ENCODE measurements around the gene FBXO10.

Gene FBXO10

DNA sequence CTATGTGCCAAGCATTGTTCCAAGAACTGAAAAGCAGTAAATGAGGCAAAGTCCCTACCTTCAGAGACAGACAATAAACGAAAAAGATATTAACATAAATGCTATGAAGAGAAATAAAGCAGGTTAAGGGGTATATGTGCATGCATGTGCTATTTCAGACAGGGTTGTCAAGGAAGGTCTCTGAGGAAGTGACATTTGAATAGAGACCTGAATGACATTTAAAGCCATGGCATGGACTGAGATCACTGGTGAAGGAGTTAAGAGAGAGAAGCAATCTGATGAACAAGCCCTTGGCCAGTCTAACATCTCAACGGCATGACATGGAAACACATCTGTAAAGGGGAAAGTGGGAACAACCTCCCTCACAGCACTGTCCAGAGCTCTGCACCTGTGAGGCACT lies 14.5 kb downstream of the FBXO10 start:
- no peak overlapping the region for H3K27ac Mint-ChIP-seq
- peaks cover 7% of the 10 kb centered on the region for H3K27me3 Mint-ChIP-seq (ENCODE audit: low read depth, poor library complexity)
- peaks cover 35% of the 10 kb centered on the region for H3K9me3 Mint-ChIP-seq
- H3K4me3 Mint-ChIP-seq = no peak overlapping the region
- DNase-seq = no peak
- H3K4me1 Mint-ChIP-seq = no peaks in the 10 kb centered on the region
- H3K36me3 Mint-ChIP-seq (ENCODE audit: low read depth) = peaks cover 89% of the 10 kb centered on the region
- TF ChIP-seq, protein P1, sequence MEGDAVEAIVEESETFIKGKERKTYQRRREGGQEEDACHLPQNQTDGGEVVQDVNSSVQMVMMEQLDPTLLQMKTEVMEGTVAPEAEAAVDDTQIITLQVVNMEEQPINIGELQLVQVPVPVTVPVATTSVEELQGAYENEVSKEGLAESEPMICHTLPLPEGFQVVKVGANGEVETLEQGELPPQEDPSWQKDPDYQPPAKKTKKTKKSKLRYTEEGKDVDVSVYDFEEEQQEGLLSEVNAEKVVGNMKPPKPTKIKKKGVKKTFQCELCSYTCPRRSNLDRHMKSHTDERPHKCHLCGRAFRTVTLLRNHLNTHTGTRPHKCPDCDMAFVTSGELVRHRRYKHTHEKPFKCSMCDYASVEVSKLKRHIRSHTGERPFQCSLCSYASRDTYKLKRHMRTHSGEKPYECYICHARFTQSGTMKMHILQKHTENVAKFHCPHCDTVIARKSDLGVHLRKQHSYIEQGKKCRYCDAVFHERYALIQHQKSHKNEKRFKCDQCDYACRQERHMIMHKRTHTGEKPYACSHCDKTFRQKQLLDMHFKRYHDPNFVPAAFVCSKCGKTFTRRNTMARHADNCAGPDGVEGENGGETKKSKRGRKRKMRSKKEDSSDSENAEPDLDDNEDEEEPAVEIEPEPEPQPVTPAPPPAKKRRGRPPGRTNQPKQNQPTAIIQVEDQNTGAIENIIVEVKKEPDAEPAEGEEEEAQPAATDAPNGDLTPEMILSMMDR (IDR thresholded peaks at IDR 0.05) = no peak

DNA sequence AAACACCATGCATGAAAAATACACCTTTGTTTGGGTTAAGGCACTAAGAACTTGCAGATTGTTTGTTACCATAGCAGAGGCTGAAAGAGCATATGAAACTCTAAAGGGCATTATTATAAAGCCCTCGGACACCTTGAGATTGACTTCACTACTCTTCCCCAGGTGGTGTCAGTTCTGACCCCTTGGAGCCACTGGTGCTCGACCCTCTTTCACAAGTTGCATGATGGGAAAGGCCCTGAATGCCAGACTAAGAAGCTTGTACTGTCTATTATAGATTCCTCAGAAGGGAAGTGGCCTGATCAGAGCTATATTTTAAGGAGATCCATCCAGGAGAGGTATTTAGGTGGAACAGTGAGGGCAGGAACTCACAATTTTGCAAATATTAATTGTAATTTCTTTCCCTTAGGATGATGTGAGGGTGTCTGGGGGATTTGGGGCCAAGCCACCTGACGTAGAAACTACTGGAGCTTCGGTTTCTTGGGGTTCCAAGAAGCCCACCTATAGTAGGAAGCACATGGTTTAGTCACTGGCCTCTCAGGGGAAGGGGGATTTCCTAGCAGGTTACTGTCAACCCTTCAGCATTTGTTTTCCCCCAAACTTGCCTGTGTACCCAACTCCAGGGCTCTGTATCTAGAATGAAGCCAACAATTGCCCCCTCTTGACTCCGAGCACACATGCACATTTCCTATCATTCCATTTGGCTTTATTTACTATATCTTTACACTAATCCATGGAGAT lies 16.2 kb downstream of the FBXO10 start:
- Mint-ChIP-seq H3K4me1 (no peaks in the 10 kb centered on the region), H3K36me3 (ENCODE audit: low read depth) (peaks cover 92% of the 10 kb centered on the region), H3K9me3 (peaks cover 24% of the 10 kb centered on the region), H3K27ac (no peak overlapping the region), H3K27me3 (ENCODE audit: low read depth, poor library complexity) (peaks cover 10% of the 10 kb centered on the region), H3K4me3 (no peak overlapping the region)
- TF ChIP-seq, protein P1 (IDR thresholded peaks at IDR 0.05) = no peak
- no peak for DNase-seq

DNA sequence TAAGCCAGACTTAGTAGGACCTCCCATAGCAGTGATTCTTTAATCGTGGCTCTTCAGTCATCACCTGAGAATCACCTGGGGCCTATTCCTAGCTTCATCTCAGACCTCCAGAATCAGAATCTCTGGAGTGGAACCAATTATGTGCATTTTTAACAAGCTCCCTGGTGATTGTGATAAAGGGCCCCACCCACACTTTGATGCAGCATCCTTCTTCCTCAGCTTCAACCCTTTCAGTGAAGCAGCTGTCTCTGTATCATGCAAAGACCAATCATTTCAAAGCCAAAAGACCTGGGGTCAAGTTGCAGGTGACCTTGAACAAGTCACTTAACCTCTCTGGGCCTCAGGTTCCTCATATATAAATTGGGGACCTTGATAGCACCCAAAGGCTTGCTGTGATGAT lies 17.1 kb downstream of the FBXO10 start:
- Mint-ChIP-seq H3K36me3 (ENCODE audit: low read depth) (peaks cover 92% of the 10 kb centered on the region), H3K9me3 (peaks cover 15% of the 10 kb centered on the region), H3K27ac (no peak overlapping the region), H3K4me3 (no peak overlapping the region), H3K27me3 (ENCODE audit: low read depth, poor library complexity) (peaks cover 10% of the 10 kb centered on the region), H3K4me1 (no peaks in the 10 kb centered on the region)
- no peak for DNase-seq
- TF ChIP-seq, protein P1 (IDR thresholded peaks at IDR 0.05) = no peak

DNA sequence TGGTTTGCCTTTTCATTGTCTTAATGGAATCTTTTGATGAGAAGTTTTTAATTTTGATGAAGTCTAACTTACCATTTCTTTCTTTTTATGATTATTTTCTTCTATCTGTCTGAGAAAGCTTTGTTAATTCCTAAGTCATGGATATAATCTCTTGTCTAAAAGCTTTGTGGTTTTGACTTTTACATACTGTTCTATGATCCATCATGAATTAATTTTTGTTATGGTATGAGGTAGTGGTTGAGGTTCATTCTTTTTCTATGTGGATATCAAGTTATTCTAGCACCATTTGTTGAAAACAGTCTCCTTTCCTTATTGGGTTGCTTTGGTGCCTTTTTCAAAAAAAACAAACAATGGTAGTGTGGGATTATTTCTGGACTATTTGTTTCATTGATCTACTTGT lies 20.4 kb downstream of the FBXO10 start:
- no peak overlapping the region for H3K4me3 Mint-ChIP-seq
- H3K9me3 Mint-ChIP-seq = no peaks in the 10 kb centered on the region
- DNase-seq = no peak
- peaks cover 10% of the 10 kb centered on the region for H3K27me3 Mint-ChIP-seq (ENCODE audit: low read depth, poor library complexity)
- peaks cover 65% of the 10 kb centered on the region for H3K36me3 Mint-ChIP-seq (ENCODE audit: low read depth)
- no peak overlapping the region for H3K27ac Mint-ChIP-seq
- H3K4me1 Mint-ChIP-seq = no peaks in the 10 kb centered on the region
- TF ChIP-seq, protein P1 (IDR thresholded peaks at IDR 0.05) = no peak

DNA sequence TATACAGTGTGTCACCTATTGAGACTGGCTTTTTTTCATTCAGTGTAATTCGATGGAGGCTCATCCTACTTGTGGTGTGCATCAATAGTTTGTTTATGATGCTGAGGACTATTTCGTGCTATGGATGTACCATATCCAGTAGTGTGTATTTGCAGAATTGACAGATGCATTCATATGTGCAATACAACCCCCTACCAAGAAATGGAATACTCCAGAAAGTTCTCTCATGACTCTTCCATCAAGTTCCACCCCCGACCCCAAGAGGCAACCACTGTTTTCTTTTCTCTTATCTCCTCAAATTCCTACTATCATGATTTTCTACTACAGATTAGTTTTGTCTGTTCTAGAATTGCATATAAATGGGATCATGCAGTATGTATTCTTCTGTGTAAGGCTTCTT lies 21.9 kb downstream of the FBXO10 start:
- TF ChIP-seq, protein P1 (IDR thresholded peaks at IDR 0.05) = no peak
- no peak for DNase-seq
- H3K4me3 Mint-ChIP-seq = no peak overlapping the region
- peaks cover 56% of the 10 kb centered on the region for H3K36me3 Mint-ChIP-seq (ENCODE audit: low read depth)
- H3K9me3 Mint-ChIP-seq = no peaks in the 10 kb centered on the region
- H3K27me3 Mint-ChIP-seq (ENCODE audit: low read depth, poor library complexity) = peaks cover 6% of the 10 kb centered on the region
- H3K27ac Mint-ChIP-seq = no peak overlapping the region
- H3K4me1 Mint-ChIP-seq = no peaks in the 10 kb centered on the region

DNA sequence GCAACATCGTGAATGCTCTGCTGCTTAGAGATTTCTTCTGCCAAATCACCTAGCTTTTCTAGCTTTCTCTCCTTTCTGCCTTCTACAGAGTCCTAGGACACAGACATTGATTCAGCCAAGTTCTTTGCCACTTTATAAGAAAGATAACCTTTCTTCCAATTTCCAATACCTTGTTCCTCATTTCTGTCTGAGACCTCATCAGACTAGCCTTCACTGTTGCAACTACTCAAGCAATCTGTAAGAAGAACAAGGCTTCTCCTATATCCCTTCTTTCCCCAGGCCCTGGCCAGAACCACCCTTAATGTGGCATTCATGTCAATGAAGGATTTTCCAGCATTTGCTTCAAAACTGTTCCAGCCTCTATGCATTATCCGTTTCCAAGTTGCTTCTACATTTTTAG lies 24.3 kb downstream of the FBXO10 start:
- Mint-ChIP-seq H3K36me3 (ENCODE audit: low read depth) (peaks cover 58% of the 10 kb centered on the region), H3K4me3 (no peak overlapping the region), H3K27ac (peak overlapping the region; percentile 12), H3K27me3 (ENCODE audit: low read depth, poor library complexity) (peaks cover 7% of the 10 kb centered on the region), H3K9me3 (peaks cover 4% of the 10 kb centered on the region), H3K4me1 (no peaks in the 10 kb centered on the region)
- no peak for DNase-seq
- TF ChIP-seq, protein P1 (IDR thresholded peaks at IDR 0.05) = no peak

All from nephron progenitor cell (in vitro differentiated cells).